BE2C (cell line): Measurements from ENCODE around the gene MLLT11.

Source experiments
- DNase-seq: peaks from one replicate; pipeline ENCODE4 v3.0.0-alpha.2; 2020
- H3K27me3 ChIP-seq: fragments of 250-450 bp; sonication (Bioruptor Pico); 2 replicates; pipeline ENCODE4 v1.5.1; 2020; ENCODE audit warnings: mild to moderate bottlenecking
- H3K36me3 ChIP-seq: fragments of 250-450 bp; sonication (Bioruptor Pico); 2 replicates; pipeline ENCODE4 v1.5.1; 2020; ENCODE audit warnings: mild to moderate bottlenecking
- H3K4me1 ChIP-seq: fragments of 250-450 bp; sonication (Bioruptor Pico); 2 replicates; pipeline ENCODE4 v1.5.1; 2020
- H3K4me3 ChIP-seq: 2 replicates; pipeline ENCODE4 v1.5.1; 2011; ENCODE audit warnings: low read depth, low read length
- H3K9me3 ChIP-seq: fragments of 250-450 bp; sonication (Bioruptor Pico); 2 replicates; pipeline ENCODE4 v1.5.1; 2020
- TF ChIP-seq, protein P1 (sequence below): IDR thresholded peaks from 2 replicates; pipeline ENCODE4 v1.5.1; 2012; ENCODE audit warnings: mild to moderate bottlenecking, low read depth, low read length

The MLLT11 gene

DNA sequence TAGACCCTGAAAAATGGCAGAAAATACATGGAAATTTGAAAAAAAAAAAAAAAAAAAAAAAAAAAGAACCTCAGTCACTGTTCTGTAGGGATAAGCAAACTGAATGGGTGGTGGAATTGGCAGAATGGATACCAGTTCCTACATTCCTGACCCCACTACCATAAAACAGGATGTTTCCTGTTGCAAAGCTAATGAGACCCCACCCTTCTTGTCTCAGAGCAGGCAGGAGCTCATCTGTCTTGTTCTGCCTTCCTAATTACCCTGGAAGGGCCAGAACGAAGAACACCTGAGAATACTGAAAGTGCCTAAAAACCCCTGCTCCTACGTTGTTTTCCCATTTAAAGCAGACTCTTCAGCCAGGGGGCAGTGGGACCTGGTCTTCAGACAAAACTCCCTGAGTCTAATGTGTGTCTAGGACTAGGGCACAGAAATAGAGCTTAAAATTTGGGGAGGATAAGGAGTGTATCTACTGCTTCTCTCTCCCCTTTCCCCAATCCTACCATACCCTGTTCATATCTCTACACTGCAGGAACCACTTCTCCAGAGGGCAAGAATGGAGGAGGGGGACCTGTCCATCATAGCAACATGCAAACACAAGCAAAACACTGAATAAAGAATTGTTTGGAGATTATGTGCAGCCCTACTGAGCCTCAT lies 8.7 kb upstream of the MLLT11 start:
- H3K9me3 ChIP-seq, result no peaks in the 10 kb centered on the region
- DNase-seq, result no peak
- peaks cover 43% of the 10 kb centered on the region for H3K36me3 ChIP-seq

DNA sequence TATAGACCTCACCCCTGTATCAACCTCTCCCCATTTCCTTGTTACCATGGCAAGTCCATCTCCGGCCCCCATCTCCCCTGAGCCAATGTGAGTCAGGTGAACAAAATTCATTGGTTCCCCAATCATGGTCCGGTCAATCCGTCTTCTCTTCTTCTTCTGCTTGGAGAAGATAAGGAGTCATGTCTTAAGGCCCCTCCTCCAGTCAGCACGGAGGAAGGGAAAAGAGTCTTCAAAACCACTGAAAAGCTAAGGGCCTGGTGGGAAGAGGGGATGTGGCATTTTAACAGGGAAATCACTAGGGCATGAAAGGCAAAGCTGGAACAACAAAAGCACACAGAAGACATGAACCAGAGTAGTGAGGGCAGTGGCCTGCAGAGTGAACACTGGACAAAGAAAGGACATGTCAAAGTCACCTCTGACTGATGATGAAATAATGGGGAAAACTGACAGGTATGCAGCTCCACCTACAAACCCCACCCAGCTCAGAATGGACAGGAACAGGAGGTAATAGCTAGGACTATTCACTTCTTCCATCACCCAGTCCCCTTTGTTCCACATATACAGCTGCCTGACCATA lies 5.1 kb upstream of the MLLT11 start:
- H3K36me3 ChIP-seq, result peaks cover 49% of the 10 kb centered on the region
- DNase-seq, result no peak

More for the DNA sequence above, 8.7 kb upstream of the MLLT11 start:
- H3K4me1 ChIP-seq, result no peaks in the 10 kb centered on the region
- TF ChIP-seq, protein P1, sequence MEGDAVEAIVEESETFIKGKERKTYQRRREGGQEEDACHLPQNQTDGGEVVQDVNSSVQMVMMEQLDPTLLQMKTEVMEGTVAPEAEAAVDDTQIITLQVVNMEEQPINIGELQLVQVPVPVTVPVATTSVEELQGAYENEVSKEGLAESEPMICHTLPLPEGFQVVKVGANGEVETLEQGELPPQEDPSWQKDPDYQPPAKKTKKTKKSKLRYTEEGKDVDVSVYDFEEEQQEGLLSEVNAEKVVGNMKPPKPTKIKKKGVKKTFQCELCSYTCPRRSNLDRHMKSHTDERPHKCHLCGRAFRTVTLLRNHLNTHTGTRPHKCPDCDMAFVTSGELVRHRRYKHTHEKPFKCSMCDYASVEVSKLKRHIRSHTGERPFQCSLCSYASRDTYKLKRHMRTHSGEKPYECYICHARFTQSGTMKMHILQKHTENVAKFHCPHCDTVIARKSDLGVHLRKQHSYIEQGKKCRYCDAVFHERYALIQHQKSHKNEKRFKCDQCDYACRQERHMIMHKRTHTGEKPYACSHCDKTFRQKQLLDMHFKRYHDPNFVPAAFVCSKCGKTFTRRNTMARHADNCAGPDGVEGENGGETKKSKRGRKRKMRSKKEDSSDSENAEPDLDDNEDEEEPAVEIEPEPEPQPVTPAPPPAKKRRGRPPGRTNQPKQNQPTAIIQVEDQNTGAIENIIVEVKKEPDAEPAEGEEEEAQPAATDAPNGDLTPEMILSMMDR, result no peak
- no peaks in the 10 kb centered on the region for H3K27me3 ChIP-seq
- no peak overlapping the region for H3K4me3 ChIP-seq

DNA sequence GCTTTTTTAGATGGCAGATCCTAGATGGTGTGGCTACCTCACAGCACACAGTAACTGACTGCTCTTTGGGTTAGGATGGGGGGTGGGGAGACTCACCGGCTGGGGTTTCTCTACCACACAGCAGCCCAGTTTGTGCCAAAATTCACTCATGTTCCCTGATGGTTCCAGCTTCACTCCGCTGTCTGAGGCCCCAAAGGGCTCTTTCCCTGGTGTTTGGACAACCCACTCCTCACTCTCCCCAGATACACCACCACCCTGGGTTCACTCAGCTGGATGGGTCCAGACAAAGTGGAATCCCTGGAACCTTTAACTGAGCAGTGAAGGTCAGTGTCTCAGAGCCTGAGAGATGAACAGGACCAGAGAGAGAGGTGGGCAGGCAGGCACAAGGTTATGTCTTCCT lies 4.6 kb upstream of the MLLT11 start:
- TF ChIP-seq, protein P1, result no peak
- Histone ChIP-seq H3K4me1 (0 out of 2 replicates have a peak, but pooled peaks cover 3% of the 10 kb centered on the region), H3K4me3 (no peak overlapping the region)

More for the DNA sequence above, 5.1 kb upstream of the MLLT11 start:
- H3K9me3 ChIP-seq, result no peaks in the 10 kb centered on the region
- H3K4me1 ChIP-seq, result 0 out of 2 replicates have a peak, but pooled peaks cover 3% of the 10 kb centered on the region
- no peaks in the 10 kb centered on the region for H3K27me3 ChIP-seq
- no peak overlapping the region for H3K4me3 ChIP-seq
- TF ChIP-seq, protein P1, result no peak

GRCh38 chr1:151056149-151056548 lies 4.0 kb upstream of the MLLT11 start:
- H3K4me3 ChIP-seq, result no peak overlapping the region
- DNase-seq, result no peak
- TF ChIP-seq, protein P1, result no peak
- no peaks in the 10 kb centered on the region for H3K9me3 ChIP-seq
- no peaks in the 10 kb centered on the region for H3K27me3 ChIP-seq
- 0 out of 2 replicates have a peak, but pooled peaks cover 3% of the 10 kb centered on the region for H3K4me1 ChIP-seq
- peaks cover 49% of the 10 kb centered on the region for H3K36me3 ChIP-seq

More for the DNA sequence above, 4.6 kb upstream of the MLLT11 start:
- Histone ChIP-seq H3K27me3 (no peaks in the 10 kb centered on the region), H3K36me3 (peaks cover 49% of the 10 kb centered on the region), H3K9me3 (no peaks in the 10 kb centered on the region)
- no peak for DNase-seq

- TF ChIP-seq, protein P1, result no peak
- H3K9me3 ChIP-seq, result no peaks in the 10 kb centered on the region
- DNase-seq, result peak; percentile 29
- H3K27me3 ChIP-seq, result no peaks in the 10 kb centered on the region
- H3K4me1 ChIP-seq, result 0 out of 2 replicates have a peak, but pooled peaks cover 3% of the 10 kb centered on the region
- H3K4me3 ChIP-seq, result peak overlapping the region; percentile 87
- peaks cover 42% of the 10 kb centered on the region for H3K36me3 ChIP-seq
Observed at GRCh38 chr1:151058692-151059091, 1.5 kb upstream of the MLLT11 start.
